ENCODE measurements around the gene BCAS3. TPM values are rescaled to one million over a fixed set of nuclear protein-coding genes. Genes with fewer than 3 reads are reported as not detected.

Gene BCAS3
- total RNA-seq, 1 experiment from 2014 or later, result 26.3 TPM

- no peak overlapping the region for H3K9ac ChIP-seq (ENCODE audit: low read length)
- DNase-seq (ENCODE audit: low read depth, low spot score) (no peak), ATAC-seq (no peak)
- ChIA-PET RAD21 (ENCODE audit: low non-redundant PET in 1 of 2, low total read pairs in 2 of 2, uncharacterized antibody in 2 of 2, unreplicated experiment in 2 of 2) (no interaction called here), CTCF (no interaction called here), POLR2A (no interaction called here)
- H2AFZ ChIP-seq (ENCODE audit: low read depth, low read length, poor library complexity, severe bottlenecking), result no peak overlapping the region
- no peak overlapping the region for H3K4me3 ChIP-seq (replicated peaks in 1 of 2; ENCODE audit: low read depth in 1 of 2, low read length in 2 of 2)
- TF ChIP-seq, protein P1, sequence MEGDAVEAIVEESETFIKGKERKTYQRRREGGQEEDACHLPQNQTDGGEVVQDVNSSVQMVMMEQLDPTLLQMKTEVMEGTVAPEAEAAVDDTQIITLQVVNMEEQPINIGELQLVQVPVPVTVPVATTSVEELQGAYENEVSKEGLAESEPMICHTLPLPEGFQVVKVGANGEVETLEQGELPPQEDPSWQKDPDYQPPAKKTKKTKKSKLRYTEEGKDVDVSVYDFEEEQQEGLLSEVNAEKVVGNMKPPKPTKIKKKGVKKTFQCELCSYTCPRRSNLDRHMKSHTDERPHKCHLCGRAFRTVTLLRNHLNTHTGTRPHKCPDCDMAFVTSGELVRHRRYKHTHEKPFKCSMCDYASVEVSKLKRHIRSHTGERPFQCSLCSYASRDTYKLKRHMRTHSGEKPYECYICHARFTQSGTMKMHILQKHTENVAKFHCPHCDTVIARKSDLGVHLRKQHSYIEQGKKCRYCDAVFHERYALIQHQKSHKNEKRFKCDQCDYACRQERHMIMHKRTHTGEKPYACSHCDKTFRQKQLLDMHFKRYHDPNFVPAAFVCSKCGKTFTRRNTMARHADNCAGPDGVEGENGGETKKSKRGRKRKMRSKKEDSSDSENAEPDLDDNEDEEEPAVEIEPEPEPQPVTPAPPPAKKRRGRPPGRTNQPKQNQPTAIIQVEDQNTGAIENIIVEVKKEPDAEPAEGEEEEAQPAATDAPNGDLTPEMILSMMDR (IDR thresholded peaks at IDR 0.05 in 2 of 3, conservative IDR thresholded peaks at IDR 0.05 in 1 of 3; ENCODE audit: borderline replicate concordance in 1 of 3, insufficient read depth in 1 of 3, low read depth in 2 of 3, low read length in 2 of 3), result no peak
- TF ChIP-seq MAX (IDR thresholded peaks at IDR 0.05) (no peak), ZNF274 (IDR thresholded peaks at IDR 0.05; ENCODE audit: low read depth, low read length) (no peak), TCF7L2 (IDR thresholded peaks at IDR 0.05; ENCODE audit: borderline replicate concordance, extremely low read depth, insufficient read depth, insufficient read length) (no peak), ELF1 (IDR thresholded peaks at IDR 0.05; ENCODE audit: borderline replicate concordance, low read depth) (no peak), RAD21 (IDR thresholded peaks at IDR 0.05; ENCODE audit: low read depth) (no peak), EGR1 (IDR thresholded peaks at IDR 0.05; ENCODE audit: low read depth) (no peak), JUND (IDR thresholded peaks at IDR 0.05) (no peak), SIN3A (IDR thresholded peaks at IDR 0.05; ENCODE audit: low read depth) (no peak)
- TF ChIP-seq, protein P2, sequence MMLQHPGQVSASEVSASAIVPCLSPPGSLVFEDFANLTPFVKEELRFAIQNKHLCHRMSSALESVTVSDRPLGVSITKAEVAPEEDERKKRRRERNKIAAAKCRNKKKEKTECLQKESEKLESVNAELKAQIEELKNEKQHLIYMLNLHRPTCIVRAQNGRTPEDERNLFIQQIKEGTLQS (IDR thresholded peaks at IDR 0.05), result no peak
- no peaks in the 10 kb centered on the region for H3K4me1 ChIP-seq (ENCODE audit: control insufficient read depth in 1 of 2, insufficient read depth in 2 of 2, low read length in 2 of 2)
- H3K27me3 ChIP-seq (ENCODE audit: insufficient read depth, low read length), result no peaks in the 10 kb centered on the region
- intact Hi-C loops (cut with micrococcal nuclease), result no loop called here
- H3K9me3 ChIP-seq (ENCODE audit: control insufficient read depth in 1 of 2, insufficient read depth in 1 of 2, low read depth in 1 of 2, low read length in 2 of 2), result no peaks in the 10 kb centered on the region
- no TSS peak for BruUV-seq (replicated peaks)
- no peaks in the 10 kb centered on the region for H4K20me1 ChIP-seq (ENCODE audit: insufficient read depth)
- no peak overlapping the region for H3K4me2 ChIP-seq (ENCODE audit: low read length)
- H3K27ac ChIP-seq (ENCODE audit: low read depth, low read length), result no peak overlapping the region
- H3K9me2 ChIP-seq (ENCODE audit: insufficient read depth), result no peaks in the 10 kb centered on the region
- H3K36me3 ChIP-seq (ENCODE audit: control insufficient read depth in 1 of 2, insufficient read depth in 2 of 2, low read length in 2 of 2), result no peaks in the 10 kb centered on the region
- no peaks in the 10 kb centered on the region for H3K79me2 ChIP-seq (ENCODE audit: insufficient read depth, low read length)
Measured at GRCh38 chr17:60923000-60923399, 245.3 kb downstream of the BCAS3 start.

Data from HCT116 (cell line).